Epidermal melanocyte (primary cell): ENCODE measurements around the gene NNMT.

Experiments used
- DNase-seq: peaks from one replicate; pipeline ENCODE4 v3.0.0; 2011; ENCODE audit warnings: low spot score; ENCODE audit not compliant: insufficient read length

Gene NNMT

DNA sequence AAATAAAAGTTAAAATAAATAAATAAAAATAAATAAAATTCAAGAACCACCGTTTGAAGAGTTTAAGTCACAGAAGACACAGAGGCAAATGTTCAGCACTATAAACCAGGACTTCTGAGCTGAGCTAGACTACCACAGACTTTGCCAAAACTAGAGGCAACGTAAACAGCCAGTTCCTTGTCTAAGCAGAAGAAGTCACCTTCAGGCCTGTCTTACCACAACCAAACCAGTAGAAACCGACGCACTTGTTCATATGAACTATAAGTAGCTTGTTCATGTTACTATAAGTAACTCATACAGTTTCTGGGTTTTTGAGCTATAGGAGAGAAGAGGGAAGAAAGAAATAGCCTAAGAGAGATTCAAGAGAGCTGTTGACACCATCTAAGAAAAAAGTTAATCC, 48.3 kb downstream of the NNMT start:
- no peak for DNase-seq

- DNase-seq = no peak
Measured at GRCh38 chr11:114345575-114346222, 49.5 kb downstream of the NNMT start.

GRCh38 chr11:114346709-114347141, 50.5 kb downstream of the NNMT start:
- DNase-seq = no peak

- DNase-seq = no peak
Measured at GRCh38 chr11:114348200-114349191, 52.3 kb downstream of the NNMT start.

GRCh38 chr11:114350022-114350421, 53.8 kb downstream of the NNMT start:
- no peak for DNase-seq

- no peak for DNase-seq
Measured at GRCh38 chr11:114353443-114353842, 57.2 kb downstream of the NNMT start.

GRCh38 chr11:114354076-114354475, 57.9 kb downstream of the NNMT start:
- no peak for DNase-seq

DNA sequence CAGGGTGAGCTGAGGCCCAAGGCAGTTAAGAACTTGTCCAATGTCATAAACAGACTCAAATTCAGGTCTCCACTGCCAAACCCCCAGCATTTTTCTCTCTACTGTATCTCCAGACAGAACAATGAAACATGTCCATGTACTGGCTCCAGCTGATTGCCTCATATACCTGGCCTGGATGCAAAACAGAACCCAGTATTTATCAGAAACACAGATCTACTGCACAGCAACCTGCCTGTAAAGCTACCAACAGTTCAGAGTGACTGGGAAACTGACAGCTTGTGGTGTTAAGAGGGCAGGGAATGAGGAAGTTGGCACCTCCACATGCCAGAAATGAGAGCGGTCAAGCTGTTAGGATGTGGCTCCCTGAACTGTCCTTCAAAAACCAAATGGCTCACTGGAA, 62.5 kb downstream of the NNMT start:
- DNase-seq = no peak

DNA sequence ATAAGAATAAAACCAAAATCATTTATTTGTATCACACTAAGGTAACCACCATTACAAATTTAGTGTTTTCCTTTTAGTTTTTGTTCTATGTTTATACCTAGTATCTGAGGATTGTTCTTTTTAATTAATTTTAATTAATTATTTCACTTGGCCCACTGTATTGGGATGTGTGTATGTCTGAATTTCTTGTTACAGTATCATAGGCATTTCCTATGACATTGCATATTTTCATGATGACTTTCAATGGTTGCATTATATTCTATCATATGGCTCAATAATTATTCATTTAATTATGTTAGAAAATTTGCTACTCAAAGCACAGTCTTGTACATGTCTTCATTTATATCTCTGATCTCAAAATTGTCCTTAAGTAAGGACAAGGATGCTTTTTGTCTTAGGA, 63.1 kb downstream of the NNMT start:
- no peak for DNase-seq

DNA sequence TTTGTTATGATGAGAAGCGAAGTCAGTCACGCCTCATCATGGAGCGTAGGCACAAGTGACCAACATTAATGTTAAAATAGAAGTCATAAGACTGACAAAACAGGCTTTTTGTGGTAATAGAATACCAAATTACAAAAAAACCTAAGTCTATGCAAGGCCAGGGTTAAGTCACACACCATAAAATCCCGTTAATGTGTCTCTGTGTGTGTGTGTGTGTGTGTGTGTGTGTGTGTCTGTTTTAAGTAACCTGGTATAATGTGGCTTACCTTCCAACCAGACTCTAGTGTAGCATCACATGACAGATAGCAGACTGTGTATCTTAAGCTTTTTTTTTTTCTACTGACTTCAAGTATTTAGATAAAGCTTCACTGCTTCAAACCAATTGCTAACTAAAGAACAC, 66.1 kb downstream of the NNMT start:
- DNase-seq = no peak

- no peak for DNase-seq
Measured at GRCh38 chr11:114362958-114363357, 66.8 kb downstream of the NNMT start.
